ENCODE measurements around the gene BNIPL.

DNA sequence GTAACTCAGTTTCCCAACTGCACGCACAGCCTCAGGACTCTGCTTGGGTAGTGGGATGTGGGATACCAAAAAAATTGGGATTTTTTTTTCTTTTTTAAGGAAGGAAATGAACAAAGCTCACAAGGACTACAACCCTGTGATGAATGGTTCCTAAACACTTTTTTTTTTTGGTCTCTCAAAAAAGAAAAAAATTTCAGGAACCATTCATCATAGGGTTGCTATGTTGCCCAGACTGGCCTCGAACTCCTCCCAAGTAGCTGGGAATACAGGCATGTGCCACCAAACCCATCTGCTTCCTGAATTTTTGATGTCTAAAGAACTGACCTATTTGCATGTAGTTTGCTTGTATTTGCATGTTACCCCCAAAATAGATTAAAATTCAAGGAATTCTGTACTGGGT lies 36.5 kb upstream of the BNIPL start:
- no peak for TF ChIP-seq CTCF (IDR thresholded peaks at IDR 0.05)
- TF ChIP-seq POLR2AphosphoS5 (IDR thresholded peaks at IDR 0.05), result no peak
- no peak for TF ChIP-seq POLR2A (IDR thresholded peaks at IDR 0.05)
